Astrocyte (in vitro differentiated cells and primary cell): ENCODE measurements around the gene CUEDC2. TPM values are rescaled to one million over a fixed set of nuclear protein-coding genes. Genes with fewer than 3 reads are reported as not detected.
A peak's percentile ranks its signal among the peaks of the same experiment; 100 is the strongest.

Experiments
- DNase-seq: peaks from one replicate; pipeline ENCODE4 v3.0.0-alpha.2; 2010; ENCODE audit warnings: low read depth
- FAIRE-seq: peaks from 2 replicates; lab custom pipeline; 2011; peaks lifted over from hg19 to GRCh38; lab: Jason Lieb, UNC
- H2AFZ ChIP-seq: 2 replicates; pipeline ENCODE4 v1.6.0; 2012; ENCODE audit warnings: low read depth, low read length, inconsistent platforms
- H3K27ac ChIP-seq: 2 replicates; pipeline ENCODE4 v1.5.1; 2011; ENCODE audit warnings: low read depth, low read length, inconsistent platforms
- H3K27me3 ChIP-seq: 2 replicates; pipeline ENCODE4 v1.6.0; 2011; ENCODE audit warnings: low read length, inconsistent platforms; ENCODE audit not compliant: insufficient read depth
- H3K36me3 ChIP-seq: 2 replicates; pipeline ENCODE4 v1.5.1; 2011; ENCODE audit warnings: low read length, inconsistent platforms; ENCODE audit not compliant: insufficient read depth
- H3K4me1 ChIP-seq: 2 replicates; pipeline ENCODE4 v1.5.1; 2011; ENCODE audit warnings: low read length, inconsistent platforms; ENCODE audit not compliant: insufficient read depth
- H3K4me2 ChIP-seq: 2 replicates; pipeline ENCODE4 v1.6.0; 2012; ENCODE audit warnings: low read length, inconsistent platforms
- H3K4me3 ChIP-seq: 2 replicates; pipeline ENCODE4 v1.5.1; 2011; ENCODE audit warnings: low read depth, mild to moderate bottlenecking, low read length, inconsistent platforms; ENCODE audit not compliant: insufficient read depth
- H3K79me2 ChIP-seq: 2 replicates; pipeline ENCODE4 v1.6.0; 2012; ENCODE audit warnings: mild to moderate bottlenecking, low read length, inconsistent platforms; ENCODE audit not compliant: insufficient read depth
- H3K9ac ChIP-seq: 2 replicates; pipeline ENCODE4 v1.6.0; 2012; ENCODE audit warnings: mild to moderate bottlenecking, low read length, inconsistent platforms
- H3K9me3 ChIP-seq: 2 replicates; pipeline ENCODE4 v1.5.1; 2012; ENCODE audit warnings: low read depth, mild to moderate bottlenecking, low read length, inconsistent platforms; ENCODE audit not compliant: insufficient read depth
- H4K20me1 ChIP-seq: 2 replicates; pipeline ENCODE4 v1.6.0; 2012; ENCODE audit warnings: low read length, inconsistent platforms; ENCODE audit not compliant: insufficient read depth
- H3K27ac Mint-ChIP-seq: one replicate; pipeline ENCODE4 v1.8.0; 2021; ENCODE audit warnings: mild to moderate bottlenecking, mixed read lengths; ENCODE audit not compliant: unreplicated experiment
- H3K27me3 Mint-ChIP-seq: one replicate; pipeline ENCODE4 v1.8.0; 2021; ENCODE audit warnings: low read depth, mixed read lengths; ENCODE audit not compliant: unreplicated experiment
- H3K36me3 Mint-ChIP-seq: one replicate; pipeline ENCODE4 v1.8.0; 2021; ENCODE audit warnings: low read depth, mixed read lengths; ENCODE audit not compliant: unreplicated experiment
- H3K4me1 Mint-ChIP-seq: one replicate; pipeline ENCODE4 v1.8.0; 2021; ENCODE audit warnings: low read depth, mixed read lengths; ENCODE audit not compliant: unreplicated experiment
- H3K4me3 Mint-ChIP-seq: one replicate; pipeline ENCODE4 v1.8.0; 2021; ENCODE audit warnings: mild to moderate bottlenecking, moderate library complexity, mixed read lengths; ENCODE audit not compliant: unreplicated experiment
- H3K9me3 Mint-ChIP-seq: one replicate; pipeline ENCODE4 v1.8.0; 2021; ENCODE audit warnings: mild to moderate bottlenecking, mixed read lengths; ENCODE audit not compliant: unreplicated experiment
- EZH2 ChIP-seq: IDR thresholded peaks from 2 replicates; pipeline ENCODE4 v1.6.1; 2012; ENCODE audit warnings: mild to moderate bottlenecking, low read length, inconsistent platforms; ENCODE audit not compliant: insufficient read depth
- total RNA-seq: library from RNA; stranded (reverse); gene quantifications from 2 replicates; pipeline ENCODE4 v1.2.1, GENCODE V29; 2021
- TF ChIP-seq, protein P1 (sequence below): IDR thresholded peaks from 2 replicates; pipeline ENCODE4 v1.5.1; 2011; ENCODE audit warnings: low read depth, mild to moderate bottlenecking, inconsistent platforms, low read length, moderate library complexity; ENCODE audit not compliant: insufficient read depth

CUEDC2 gene
- total RNA-seq, 1 donor from 2014 or later = 49.1 TPM

DNA sequence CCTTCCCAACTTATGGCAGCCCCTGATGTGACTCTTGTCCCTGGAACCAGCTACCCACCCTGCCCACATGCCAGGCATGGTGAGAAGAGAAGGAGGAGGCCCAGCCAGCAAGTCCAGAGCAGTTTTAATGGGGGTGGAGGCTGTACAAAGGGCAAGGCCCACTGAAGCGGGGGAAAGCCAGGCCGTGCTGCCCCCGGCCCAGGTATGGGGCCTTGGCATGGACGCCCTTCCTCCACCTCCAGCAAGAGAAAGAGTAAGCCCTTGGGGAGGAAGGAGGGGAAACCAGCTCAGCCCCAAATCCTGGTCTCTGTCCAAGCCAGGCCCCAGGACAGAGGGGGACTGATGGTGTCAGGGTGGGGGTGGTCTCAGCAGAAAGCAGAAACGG is 29.9 kb downstream of the CUEDC2 start:
- Histone ChIP-seq H3K9ac (no peak overlapping the region), H3K4me2 (no peak overlapping the region), H3K4me3 (no peak overlapping the region), H4K20me1 (peaks cover 12% of the 10 kb centered on the region), H3K36me3 (no peaks in the 10 kb centered on the region), H3K27me3 (no peaks in the 10 kb centered on the region), H3K4me1 (peaks cover 20% of the 10 kb centered on the region), H3K9me3 (no peaks in the 10 kb centered on the region), H2AFZ (no peak overlapping the region), H3K27ac (no peak overlapping the region), H3K79me2 (no peaks in the 10 kb centered on the region)
- peaks cover 19% of the 10 kb centered on the region for H3K4me1 Mint-ChIP-seq
- H3K4me3 Mint-ChIP-seq = no peak overlapping the region
- H3K27me3 Mint-ChIP-seq = no peaks in the 10 kb centered on the region
- peaks cover 6% of the 10 kb centered on the region for H3K36me3 Mint-ChIP-seq
- H3K9me3 Mint-ChIP-seq = no peaks in the 10 kb centered on the region
- H3K27ac Mint-ChIP-seq = peak overlapping the region; percentile 81
- DNase-seq = no peak
- TF ChIP-seq, protein P1, sequence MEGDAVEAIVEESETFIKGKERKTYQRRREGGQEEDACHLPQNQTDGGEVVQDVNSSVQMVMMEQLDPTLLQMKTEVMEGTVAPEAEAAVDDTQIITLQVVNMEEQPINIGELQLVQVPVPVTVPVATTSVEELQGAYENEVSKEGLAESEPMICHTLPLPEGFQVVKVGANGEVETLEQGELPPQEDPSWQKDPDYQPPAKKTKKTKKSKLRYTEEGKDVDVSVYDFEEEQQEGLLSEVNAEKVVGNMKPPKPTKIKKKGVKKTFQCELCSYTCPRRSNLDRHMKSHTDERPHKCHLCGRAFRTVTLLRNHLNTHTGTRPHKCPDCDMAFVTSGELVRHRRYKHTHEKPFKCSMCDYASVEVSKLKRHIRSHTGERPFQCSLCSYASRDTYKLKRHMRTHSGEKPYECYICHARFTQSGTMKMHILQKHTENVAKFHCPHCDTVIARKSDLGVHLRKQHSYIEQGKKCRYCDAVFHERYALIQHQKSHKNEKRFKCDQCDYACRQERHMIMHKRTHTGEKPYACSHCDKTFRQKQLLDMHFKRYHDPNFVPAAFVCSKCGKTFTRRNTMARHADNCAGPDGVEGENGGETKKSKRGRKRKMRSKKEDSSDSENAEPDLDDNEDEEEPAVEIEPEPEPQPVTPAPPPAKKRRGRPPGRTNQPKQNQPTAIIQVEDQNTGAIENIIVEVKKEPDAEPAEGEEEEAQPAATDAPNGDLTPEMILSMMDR = no peak
- TF ChIP-seq EZH2 = no peak
- FAIRE-seq = no peak

DNA sequence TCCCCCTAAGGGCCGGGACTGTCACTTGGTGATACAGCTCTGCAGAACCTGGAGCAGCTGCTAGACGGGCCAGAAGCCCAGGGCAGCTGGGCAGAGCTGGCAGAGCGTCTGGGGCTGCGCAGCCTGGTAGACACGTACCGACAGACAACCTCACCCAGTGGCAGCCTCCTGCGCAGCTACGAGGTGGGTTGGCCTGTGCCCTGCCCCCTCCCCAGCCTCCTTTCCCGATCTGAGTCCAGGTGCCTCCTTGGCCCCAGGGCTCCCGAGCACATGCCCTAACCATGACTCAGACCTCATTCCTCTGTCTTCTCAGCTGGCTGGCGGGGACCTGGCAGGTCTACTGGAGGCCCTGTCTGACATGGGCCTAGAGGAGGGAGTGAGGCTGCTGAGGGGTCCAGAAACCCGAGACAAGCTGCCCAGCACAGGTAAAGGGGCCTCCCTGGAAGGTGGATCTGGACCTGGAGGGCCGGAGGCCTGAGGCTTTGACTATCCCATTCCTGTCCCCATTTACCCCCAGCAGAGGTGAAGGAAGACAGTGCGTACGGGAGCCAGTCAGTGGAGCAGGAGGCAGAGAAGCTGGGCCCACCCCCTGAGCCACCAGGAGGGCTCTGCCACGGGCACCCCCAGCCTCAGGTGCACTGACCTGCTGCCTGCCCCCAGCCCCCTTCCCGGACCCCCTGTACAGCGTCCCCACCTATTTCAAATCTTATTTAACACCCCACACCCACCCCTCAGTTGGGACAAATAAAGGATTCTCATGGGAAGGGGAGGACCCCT is 30.5 kb downstream of the CUEDC2 start:
- Histone ChIP-seq H4K20me1 (peaks cover 12% of the 10 kb centered on the region), H3K4me3 (no peak overlapping the region), H3K9me3 (no peaks in the 10 kb centered on the region), H3K4me1 (peaks cover 20% of the 10 kb centered on the region), H3K36me3 (no peaks in the 10 kb centered on the region), H3K27ac (no peak overlapping the region), H3K9ac (no peak overlapping the region), H3K27me3 (no peaks in the 10 kb centered on the region), H3K79me2 (peaks cover 2% of the 10 kb centered on the region), H3K4me2 (no peak overlapping the region), H2AFZ (no peak overlapping the region)
- DNase-seq = peak; percentile 39
- TF ChIP-seq EZH2 = no peak
- FAIRE-seq = no peak
- Mint-ChIP-seq H3K27me3 (no peaks in the 10 kb centered on the region), H3K36me3 (peaks cover 6% of the 10 kb centered on the region), H3K9me3 (no peaks in the 10 kb centered on the region), H3K4me3 (no peak overlapping the region), H3K4me1 (peaks cover 22% of the 10 kb centered on the region), H3K27ac (peak overlapping the region; percentile 87)

DNA sequence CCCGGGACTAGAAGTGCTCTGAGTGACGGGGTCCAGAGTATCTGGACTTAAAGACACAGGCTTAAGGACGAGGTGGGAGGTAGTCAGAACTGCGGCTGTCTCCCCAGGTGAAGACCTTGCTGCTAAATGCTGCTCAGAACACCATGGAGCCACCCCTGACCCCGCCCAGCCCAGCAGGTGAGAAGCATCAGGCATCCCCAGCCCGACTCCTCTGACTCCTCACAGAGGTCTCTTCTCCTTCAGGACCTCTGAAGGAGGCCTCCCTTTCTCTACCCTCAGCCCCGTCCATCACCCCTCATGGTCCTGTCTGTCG is 31.1 kb downstream of the CUEDC2 start:
- no peak for DNase-seq
- Histone ChIP-seq H3K27ac (no peak overlapping the region), H3K4me3 (no peak overlapping the region), H2AFZ (no peak overlapping the region), H3K36me3 (no peaks in the 10 kb centered on the region), H3K27me3 (no peaks in the 10 kb centered on the region), H3K4me2 (no peak overlapping the region), H3K9ac (no peak overlapping the region), H4K20me1 (peaks cover 12% of the 10 kb centered on the region), H3K79me2 (peaks cover 8% of the 10 kb centered on the region), H3K4me1 (peaks cover 23% of the 10 kb centered on the region), H3K9me3 (no peaks in the 10 kb centered on the region)
- Mint-ChIP-seq H3K4me3 (no peak overlapping the region), H3K36me3 (peaks cover 6% of the 10 kb centered on the region), H3K27me3 (no peaks in the 10 kb centered on the region), H3K4me1 (peaks cover 25% of the 10 kb centered on the region), H3K27ac (peak overlapping the region; percentile 87), H3K9me3 (no peaks in the 10 kb centered on the region)
- no peak for TF ChIP-seq EZH2
- TF ChIP-seq, protein P1 = no peak
- FAIRE-seq = no peak
